Right lung (tissue), 5 donors: Measurements from ENCODE around the gene CCDC92. TPM values are rescaled to one million over a fixed set of nuclear protein-coding genes. Genes with fewer than 3 reads are reported as not detected.
A peak's percentile ranks its signal among the peaks of the same experiment; 100 is the strongest.
"Not testable (repeated sequence)": the region's sequence is repeated elsewhere in the genome, so short reads cannot be mapped to it uniquely, and the experiment has no call there.

Source experiments
- DNase-seq, 2 donors: peaks; one replicate each; pipeline ENCODE4 v3.0.0-alpha.2; 2013
- polyA plus RNA-seq, 5 donors: library from polyadenylated mRNA; unstranded; fragments of 120-200 nt; gene quantifications; one replicate each; pipeline versions ENCODE4 v1.2.1 to v1.2.3, GENCODE V29; 2013; ENCODE audit warnings: inconsistent platforms in 1 of 5, low replicate concordance in 1 of 5; ENCODE audit not compliant: insufficient read length in 5 of 5, insufficient read depth in 1 of 5

Gene CCDC92
- polyA plus RNA-seq, 5 donors: 51.4 to 70.0 (median 59.6) TPM

GRCh38 chr12:123950476-123951349, 21.9 kb downstream of the CCDC92 start:
- DNase-seq: no peak

GRCh38 chr12:123949770-123950165, 22.9 kb downstream of the CCDC92 start:
- no peak for DNase-seq

DNA sequence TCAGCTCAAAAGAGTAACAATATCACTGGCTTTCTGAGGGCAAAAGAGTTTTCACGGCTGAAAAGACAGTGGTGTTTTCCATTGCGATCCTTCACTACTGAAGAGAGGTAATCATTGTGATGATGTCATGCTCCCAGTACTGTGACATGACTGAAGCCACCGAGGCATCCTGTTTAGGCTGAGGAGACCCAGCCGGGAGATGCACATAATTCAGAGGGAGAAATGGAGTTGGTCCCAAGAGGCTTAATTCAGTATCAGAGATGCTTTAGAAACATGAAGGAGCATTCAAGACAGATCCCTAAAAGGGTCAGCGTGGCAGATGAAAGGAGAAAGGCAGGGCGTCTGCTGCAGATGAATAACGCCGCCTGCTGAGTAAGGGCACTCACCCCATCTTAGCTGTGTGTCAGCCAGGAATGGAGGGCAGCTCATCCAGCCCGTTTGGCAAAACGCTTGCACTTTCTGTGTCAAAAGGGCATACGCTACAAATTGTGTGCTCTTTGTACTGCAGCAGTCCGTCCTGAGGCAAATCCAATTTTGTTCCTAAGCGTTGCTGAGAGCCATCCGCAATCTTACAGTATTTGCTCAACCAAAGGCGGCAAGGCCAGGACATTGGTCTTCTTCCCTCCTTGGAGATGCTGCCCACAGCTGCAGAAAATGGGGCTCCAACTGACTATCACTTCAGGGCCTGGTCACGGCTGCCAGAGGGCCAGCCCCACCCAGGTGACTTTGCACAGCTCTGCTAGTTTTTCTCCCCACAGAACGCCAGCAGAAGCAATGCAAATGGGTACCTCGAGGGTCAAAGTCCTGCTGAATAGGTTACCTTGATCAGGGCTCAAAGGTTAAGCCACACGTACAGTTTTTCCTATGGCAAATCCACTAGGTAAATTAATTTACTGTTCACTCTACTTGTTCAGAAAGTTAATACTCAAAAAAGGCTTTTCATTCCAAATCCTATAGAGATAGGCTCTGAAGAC, 23.5 kb downstream of the CCDC92 start:
- DNase-seq: no peak

GRCh38 chr12:123948401-123948795, 24.2 kb downstream of the CCDC92 start:
- no peak for DNase-seq

- not testable (repeated sequence) for DNase-seq
Measured at GRCh38 chr12:123947531-123947930, 25.1 kb downstream of the CCDC92 start.

DNA sequence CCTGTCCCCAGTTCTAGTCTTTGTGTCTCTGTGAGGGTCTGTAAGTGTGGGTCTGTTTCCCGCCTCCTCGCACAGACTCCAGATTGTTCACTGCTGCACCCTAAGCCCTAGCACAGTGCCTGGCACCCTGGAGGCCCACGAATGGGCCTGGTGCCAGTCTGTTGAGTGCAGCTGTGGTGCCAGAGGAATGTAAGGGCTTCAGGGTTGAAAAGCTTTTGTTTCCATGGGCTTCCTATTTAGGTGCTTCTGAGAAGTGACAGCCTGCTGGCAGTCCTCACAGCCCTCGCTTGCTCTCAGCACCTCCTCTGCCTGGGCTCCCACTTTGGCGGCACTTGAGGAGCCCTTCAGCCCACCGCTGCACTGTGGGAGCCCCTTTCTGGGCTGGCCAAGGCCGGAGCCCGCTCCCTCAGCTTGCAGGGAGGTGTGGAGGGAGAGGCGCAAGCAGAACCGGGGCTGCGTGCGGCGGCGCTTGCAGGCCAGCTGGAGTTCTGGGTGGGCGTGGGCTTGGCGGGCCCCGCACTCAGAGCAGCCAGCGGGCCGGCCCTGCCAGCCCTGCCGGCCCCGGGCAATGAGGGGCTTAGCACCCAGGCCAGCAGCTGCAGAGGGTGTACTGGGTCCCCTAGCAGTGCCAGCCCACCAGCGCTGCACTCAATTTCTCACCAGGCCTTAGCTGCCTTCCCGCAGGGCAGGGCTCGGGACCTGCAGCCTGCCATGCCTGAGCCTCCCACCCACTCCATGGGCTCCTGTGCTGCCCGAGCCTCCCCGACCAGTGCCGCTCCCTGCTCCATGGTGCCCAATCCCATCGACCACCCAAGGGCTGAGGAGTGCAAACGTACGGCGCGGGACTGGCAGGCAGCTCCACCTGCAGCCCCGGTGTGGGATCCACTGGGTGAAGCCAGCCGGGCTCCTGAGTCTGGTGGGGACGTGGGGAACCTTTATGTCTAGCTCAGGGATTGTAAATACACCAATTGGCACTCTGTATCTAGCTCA, 25.8 kb downstream of the CCDC92 start:
- peak in 1 of 2 donors; percentile 33 for DNase-seq

- DNase-seq: no peak
Measured at GRCh38 chr12:123946152-123946515, 26.5 kb downstream of the CCDC92 start.

GRCh38 chr12:123945287-123946151, 27.1 kb downstream of the CCDC92 start:
- DNase-seq: no peak

DNA sequence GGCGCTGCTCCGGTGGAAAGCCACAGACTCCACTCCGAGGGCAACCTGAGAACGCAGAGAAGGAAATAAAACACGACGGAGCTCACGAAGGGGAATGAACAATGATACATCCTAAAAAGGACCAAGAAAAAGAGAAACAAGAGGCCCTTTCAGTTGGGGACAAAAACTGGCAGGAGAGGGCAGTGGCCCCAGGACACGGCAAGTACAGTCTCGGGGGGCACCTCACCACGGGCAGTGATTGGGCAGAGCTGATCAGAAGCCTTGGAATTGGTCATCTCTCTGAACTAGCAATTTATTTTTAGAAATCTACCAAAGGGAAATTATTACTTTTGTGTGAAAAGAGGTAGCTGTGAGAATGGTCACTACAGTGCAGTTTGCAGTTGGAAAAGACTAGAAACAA, 27.9 kb downstream of the CCDC92 start:
- DNase-seq: no peak

- no peak for DNase-seq
Measured at GRCh38 chr12:123943816-123944215, 28.8 kb downstream of the CCDC92 start.

- peak; percentile 51 to 58 for DNase-seq
Measured at GRCh38 chr12:123942911-123943648, 29.6 kb downstream of the CCDC92 start.

DNA sequence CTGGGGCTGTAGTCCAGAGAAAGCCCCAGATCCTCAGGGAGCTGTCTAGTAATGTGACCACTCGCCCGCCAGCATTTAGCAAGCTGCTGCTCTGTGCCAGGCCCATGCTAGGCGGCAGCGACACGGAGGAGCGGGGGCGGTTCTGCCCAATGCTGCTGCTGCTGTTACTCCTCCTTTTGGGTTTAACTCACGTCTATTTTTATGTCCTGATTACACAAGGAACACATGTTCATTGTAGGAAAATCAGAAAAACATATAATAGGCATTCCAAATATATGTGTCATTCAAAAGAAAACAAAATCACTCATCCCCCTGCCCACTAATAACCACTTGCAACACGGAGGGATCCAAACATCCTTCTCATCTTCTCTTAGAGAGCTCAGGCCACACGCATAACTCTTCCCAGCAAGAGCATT, 30.4 kb downstream of the CCDC92 start:
- no peak for DNase-seq

- DNase-seq: no peak
Measured at GRCh38 chr12:123941624-123942237, 30.9 kb downstream of the CCDC92 start.

GRCh38 chr12:123941000-123941399, 31.6 kb downstream of the CCDC92 start:
- no peak for DNase-seq

GRCh38 chr12:123940627-123940966, 32.0 kb downstream of the CCDC92 start:
- no peak for DNase-seq

DNA sequence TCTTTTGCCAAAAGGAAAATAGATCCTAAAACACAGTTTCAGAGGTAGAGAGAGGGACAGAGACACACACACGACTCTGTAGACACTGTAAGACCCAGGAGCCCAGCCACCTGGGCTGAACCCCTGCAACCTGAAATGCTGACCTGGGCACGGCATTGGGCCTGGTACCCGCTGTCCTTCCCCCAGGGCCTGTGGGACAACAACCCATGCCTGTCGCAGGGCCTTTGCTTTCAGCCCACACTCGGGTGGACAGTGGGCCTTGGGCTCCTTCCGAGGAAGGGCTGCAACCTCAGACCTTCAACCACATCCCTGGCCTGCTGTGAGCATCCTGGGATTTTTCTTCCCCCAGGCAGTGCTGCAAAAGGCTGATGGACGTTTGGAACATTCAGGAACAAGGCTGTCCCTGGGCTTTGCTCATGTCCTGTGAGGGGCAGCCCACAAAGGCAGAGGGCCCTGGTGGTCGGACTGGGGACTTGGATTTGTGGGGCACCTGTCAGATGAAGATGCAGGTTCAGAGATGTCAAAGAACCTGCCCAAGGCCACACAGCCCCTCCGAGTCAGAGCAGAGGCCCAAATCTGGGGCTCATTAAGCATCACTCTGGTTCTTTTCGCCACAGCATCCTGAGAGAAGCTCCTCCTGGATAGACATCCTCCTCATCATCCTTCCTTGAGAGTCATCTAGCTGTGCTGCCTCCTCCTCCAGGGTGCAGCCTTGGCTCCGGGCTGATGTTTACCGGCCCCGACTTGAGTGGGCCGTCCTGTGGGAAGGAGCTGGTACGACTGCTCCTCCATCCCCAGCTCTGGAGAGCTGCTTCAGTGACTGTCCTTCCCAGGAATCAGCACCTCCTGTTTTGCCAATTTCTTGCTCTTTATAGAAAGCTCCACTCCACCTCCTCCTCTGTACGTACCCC, 32.7 kb downstream of the CCDC92 start:
- no peak for DNase-seq

- DNase-seq: no peak
Measured at GRCh38 chr12:123938679-123939480, 33.8 kb downstream of the CCDC92 start.
